ENCODE data around the gene HS6ST3.

- TF ChIP-seq, protein P1, sequence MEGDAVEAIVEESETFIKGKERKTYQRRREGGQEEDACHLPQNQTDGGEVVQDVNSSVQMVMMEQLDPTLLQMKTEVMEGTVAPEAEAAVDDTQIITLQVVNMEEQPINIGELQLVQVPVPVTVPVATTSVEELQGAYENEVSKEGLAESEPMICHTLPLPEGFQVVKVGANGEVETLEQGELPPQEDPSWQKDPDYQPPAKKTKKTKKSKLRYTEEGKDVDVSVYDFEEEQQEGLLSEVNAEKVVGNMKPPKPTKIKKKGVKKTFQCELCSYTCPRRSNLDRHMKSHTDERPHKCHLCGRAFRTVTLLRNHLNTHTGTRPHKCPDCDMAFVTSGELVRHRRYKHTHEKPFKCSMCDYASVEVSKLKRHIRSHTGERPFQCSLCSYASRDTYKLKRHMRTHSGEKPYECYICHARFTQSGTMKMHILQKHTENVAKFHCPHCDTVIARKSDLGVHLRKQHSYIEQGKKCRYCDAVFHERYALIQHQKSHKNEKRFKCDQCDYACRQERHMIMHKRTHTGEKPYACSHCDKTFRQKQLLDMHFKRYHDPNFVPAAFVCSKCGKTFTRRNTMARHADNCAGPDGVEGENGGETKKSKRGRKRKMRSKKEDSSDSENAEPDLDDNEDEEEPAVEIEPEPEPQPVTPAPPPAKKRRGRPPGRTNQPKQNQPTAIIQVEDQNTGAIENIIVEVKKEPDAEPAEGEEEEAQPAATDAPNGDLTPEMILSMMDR (IDR thresholded peaks at IDR 0.05), result no peak
- TF ChIP-seq POLR2A (IDR thresholded peaks at IDR 0.05), result no peak
These were observed 772.2 kb downstream of the HS6ST3 start for GRCh38 chr13:96862093-96862492.

All from adrenal gland (tissue), 5 donors.